Activated T-cell treated with anti-CD3 and anti-CD28 coated beads, Interleukin-2, amount 50 U/mL, for 72 hours (primary cell): Measurements from ENCODE around the gene FXYD5. TPM values are rescaled to one million over a fixed set of nuclear protein-coding genes. Genes with fewer than 3 reads are reported as not detected.
"Not testable (repeated sequence)": the region's sequence is repeated elsewhere in the genome, so short reads cannot be mapped to it uniquely, and the experiment has no call there.

Source experiments
- ATAC-seq, 2 donors: fragments of 150-1000 bp; cut with Tn5 transposase; replicated peaks in 1 of 2; 2 replicates each; pipeline ENCODE4 v1.10.0; 2021; ENCODE audit warnings: moderate library complexity in 2 of 2, mild to moderate bottlenecking in 1 of 2
- DNase-seq, 2 donors: peaks; one replicate each; pipeline ENCODE4 v3.0.0; 2021 to 2022; ENCODE audit warnings: mixed read lengths in 1 of 2
- H3K27ac Mint-ChIP-seq: one replicate; pipeline ENCODE4 v1.8.0; 2022; ENCODE audit warnings: mild to moderate bottlenecking, moderate library complexity, mixed read lengths
- H3K27me3 Mint-ChIP-seq: one replicate; pipeline ENCODE4 v1.8.0; 2022; ENCODE audit warnings: low read depth, mixed read lengths
- H3K36me3 Mint-ChIP-seq, 2 donors: one replicate each; pipeline ENCODE4 v1.8.0; 2022; ENCODE audit warnings: mixed read lengths in 2 of 2, mild to moderate bottlenecking in 1 of 2; ENCODE audit not compliant: insufficient read depth in 2 of 2
- H3K4me1 Mint-ChIP-seq: one replicate; pipeline ENCODE4 v1.8.0; 2022; ENCODE audit warnings: low read depth, mixed read lengths
- H3K4me3 Mint-ChIP-seq, 2 donors: one replicate each; pipeline ENCODE4 v1.8.0; 2022; ENCODE audit warnings: mild to moderate bottlenecking in 2 of 2, mixed read lengths in 2 of 2, moderate library complexity in 2 of 2
- H3K9me3 Mint-ChIP-seq, 2 donors: one replicate each; pipeline ENCODE4 v1.8.0; 2022; ENCODE audit warnings: mixed read lengths in 2 of 2
- total RNA-seq, 2 donors: library from RNA; stranded (reverse); gene quantifications; one replicate each; pipeline ENCODE4 v1.2.3, GENCODE V29; 2022

FXYD5 gene
- total RNA-seq, 2 donors from 2014 or later, result 331 to 342 TPM

GRCh38 chr19:35124098-35125060, 30.2 kb upstream of the FXYD5 start:
- H3K27ac Mint-ChIP-seq, result peak overlapping the region; percentile 52
- H3K9me3 Mint-ChIP-seq, result no peaks in the 10 kb centered on the region
- ATAC-seq (peak; percentile 97 to 99), DNase-seq (peak; percentile 90)
- no peaks in the 10 kb centered on the region for H3K36me3 Mint-ChIP-seq
- no peaks in the 10 kb centered on the region for H3K27me3 Mint-ChIP-seq
- peak overlapping the region; percentile 81 to 83 for H3K4me3 Mint-ChIP-seq
- H3K4me1 Mint-ChIP-seq, result peaks cover 16% of the 10 kb centered on the region

GRCh38 chr19:35125270-35125717, 29.2 kb upstream of the FXYD5 start:
- H3K27ac Mint-ChIP-seq, result no peak overlapping the region
- peak overlapping the region in 1 of 2 donors; percentile 83 for H3K4me3 Mint-ChIP-seq
- no peaks in the 10 kb centered on the region for H3K27me3 Mint-ChIP-seq

GRCh38 chr19:35125749-35126623, 28.5 kb upstream of the FXYD5 start:
- no peak for ATAC-seq
- Mint-ChIP-seq H3K27me3 (no peaks in the 10 kb centered on the region), H3K4me3 (peak overlapping the region in 1 of 2 donors; percentile 47), H3K27ac (no peak overlapping the region), H3K9me3 (no peaks in the 10 kb centered on the region), H3K4me1 (peaks cover 16% of the 10 kb centered on the region), H3K36me3 (no peaks in the 10 kb centered on the region)
- DNase-seq, result no peak

More at GRCh38 chr19:35125270-35125717, 29.2 kb upstream of the FXYD5 start:
- peaks cover 16% of the 10 kb centered on the region for H3K4me1 Mint-ChIP-seq
- no peak for ATAC-seq
- no peaks in the 10 kb centered on the region for H3K36me3 Mint-ChIP-seq
- no peaks in the 10 kb centered on the region for H3K9me3 Mint-ChIP-seq
- no peak for DNase-seq

GRCh38 chr19:35126624-35126959, 27.9 kb upstream of the FXYD5 start:
- H3K4me3 Mint-ChIP-seq, result no peak overlapping the region
- H3K4me1 Mint-ChIP-seq, result peaks cover 16% of the 10 kb centered on the region
- H3K27me3 Mint-ChIP-seq, result no peaks in the 10 kb centered on the region
- no peak for ATAC-seq
- DNase-seq, result no peak
- no peaks in the 10 kb centered on the region for H3K9me3 Mint-ChIP-seq
- no peaks in the 10 kb centered on the region for H3K36me3 Mint-ChIP-seq
- H3K27ac Mint-ChIP-seq, result no peak overlapping the region

- no peak overlapping the region for H3K27ac Mint-ChIP-seq
- no peaks in the 10 kb centered on the region for H3K36me3 Mint-ChIP-seq
- H3K9me3 Mint-ChIP-seq, result peaks cover 5% of the 10 kb centered on the region in 2 donors
- no peaks in the 10 kb centered on the region for H3K27me3 Mint-ChIP-seq
- no peak overlapping the region for H3K4me3 Mint-ChIP-seq
- peaks cover 16% of the 10 kb centered on the region for H3K4me1 Mint-ChIP-seq
- ATAC-seq (no peak), DNase-seq (no peak)
Observed at GRCh38 chr19:35127871-35128270, 26.7 kb upstream of the FXYD5 start.

GRCh38 chr19:35128398-35129057, 26.0 kb upstream of the FXYD5 start:
- H3K27ac Mint-ChIP-seq, result no peak overlapping the region
- H3K27me3 Mint-ChIP-seq, result no peaks in the 10 kb centered on the region
- ATAC-seq (no peak), DNase-seq (no peak)
- H3K4me1 Mint-ChIP-seq, result peaks cover 15% of the 10 kb centered on the region
- H3K9me3 Mint-ChIP-seq, result peaks cover 9% of the 10 kb centered on the region in 2 donors
- no peak overlapping the region for H3K4me3 Mint-ChIP-seq
- H3K36me3 Mint-ChIP-seq, result no peaks in the 10 kb centered on the region

- H3K4me1 Mint-ChIP-seq, H3K27ac Mint-ChIP-seq, H3K27me3 Mint-ChIP-seq, DNase-seq, H3K36me3 Mint-ChIP-seq, ATAC-seq, H3K4me3 Mint-ChIP-seq, H3K9me3 Mint-ChIP-seq: not testable (repeated sequence)
Observed at GRCh38 chr19:35129724-35130274, 24.7 kb upstream of the FXYD5 start.

- no peak overlapping the region for H3K27ac Mint-ChIP-seq
- no peaks in the 10 kb centered on the region for H3K27me3 Mint-ChIP-seq
- H3K4me1 Mint-ChIP-seq, result no peaks in the 10 kb centered on the region
- H3K36me3 Mint-ChIP-seq, result no peaks in the 10 kb centered on the region
- DNase-seq (no peak), ATAC-seq (no peak)
- H3K9me3 Mint-ChIP-seq, result peaks cover 9% of the 10 kb centered on the region in 2 donors
- H3K4me3 Mint-ChIP-seq, result no peak overlapping the region
Observed at GRCh38 chr19:35130761-35131720, 23.5 kb upstream of the FXYD5 start.

- DNase-seq (no peak), ATAC-seq (no peak)
- Mint-ChIP-seq H3K4me3 (no peak overlapping the region), H3K4me1 (no peaks in the 10 kb centered on the region), H3K27me3 (no peaks in the 10 kb centered on the region), H3K27ac (no peak overlapping the region), H3K36me3 (no peaks in the 10 kb centered on the region), H3K9me3 (peaks cover 9% of the 10 kb centered on the region in 2 donors)
Observed at GRCh38 chr19:35132254-35132653, 22.3 kb upstream of the FXYD5 start.

- Mint-ChIP-seq H3K9me3 (peaks cover 9% of the 10 kb centered on the region in 2 donors), H3K27ac (no peak overlapping the region), H3K36me3 (no peaks in the 10 kb centered on the region), H3K4me3 (no peak overlapping the region), H3K4me1 (no peaks in the 10 kb centered on the region), H3K27me3 (no peaks in the 10 kb centered on the region)
- DNase-seq, result no peak
- no peak for ATAC-seq
Observed at GRCh38 chr19:35133826-35134225, 20.7 kb upstream of the FXYD5 start.

GRCh38 chr19:35134601-35135242, 19.8 kb upstream of the FXYD5 start, which contains the start of gene LGI4:
Gene LGI4, minus strand, starts transcription at chr19:35135059. Its CDS starts 379 bp downstream, at chr19:35134680.
- Mint-ChIP-seq H3K4me3 (no peak within 1 kb of the TSS), H3K9me3 (peaks cover 9% of the 10 kb centered on the region in 2 donors), H3K27me3 (no peaks in the 10 kb centered on the region), H3K4me1 (no peaks in the 10 kb centered on the region), H3K36me3 (no peaks in the 10 kb centered on the region), H3K27ac (no peak within 1 kb of the TSS)
- ATAC-seq (no peak), DNase-seq (no peak)
